Measurements from ENCODE around the gene CSN1S1. TPM values are rescaled to one million over a fixed set of nuclear protein-coding genes. Genes with fewer than 3 reads are reported as not detected.

Gene CSN1S1
- total RNA-seq, 1 experiment from 2014 or later: not detected

DNA sequence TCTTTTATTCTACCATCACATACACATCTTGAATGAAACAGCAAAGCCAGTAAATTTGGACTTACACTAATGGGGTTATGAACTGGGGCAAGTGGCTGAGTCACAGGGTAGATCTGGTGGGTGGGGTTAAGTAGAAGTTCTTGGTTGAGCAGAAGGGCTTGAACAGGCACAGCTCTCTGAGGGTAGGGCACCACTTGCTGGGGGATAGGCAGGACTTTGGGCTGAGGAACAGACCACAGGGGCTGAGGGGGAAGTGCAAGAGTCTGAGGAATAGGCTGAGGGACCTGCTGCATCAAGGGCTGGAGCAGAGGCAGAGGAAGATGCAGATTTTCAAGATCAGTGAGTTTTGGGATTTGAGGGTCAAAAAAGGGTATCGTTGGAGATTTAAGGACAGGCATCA is 26.3 kb downstream of the CSN1S1 start:
- no peak overlapping the region for H3K4me3 Mint-ChIP-seq (ENCODE audit: unreplicated experiment)
- no peaks in the 10 kb centered on the region for H3K4me1 Mint-ChIP-seq (ENCODE audit: low read depth, unreplicated experiment)
- no peak for DNase-seq
- intact Hi-C loops (cut with micrococcal nuclease; ENCODE audit: unreplicated experiment): no loop called here
- ChIA-PET POLR2A (no interaction called here), CTCF (no interaction called here)
- TF ChIP-seq, protein P1, sequence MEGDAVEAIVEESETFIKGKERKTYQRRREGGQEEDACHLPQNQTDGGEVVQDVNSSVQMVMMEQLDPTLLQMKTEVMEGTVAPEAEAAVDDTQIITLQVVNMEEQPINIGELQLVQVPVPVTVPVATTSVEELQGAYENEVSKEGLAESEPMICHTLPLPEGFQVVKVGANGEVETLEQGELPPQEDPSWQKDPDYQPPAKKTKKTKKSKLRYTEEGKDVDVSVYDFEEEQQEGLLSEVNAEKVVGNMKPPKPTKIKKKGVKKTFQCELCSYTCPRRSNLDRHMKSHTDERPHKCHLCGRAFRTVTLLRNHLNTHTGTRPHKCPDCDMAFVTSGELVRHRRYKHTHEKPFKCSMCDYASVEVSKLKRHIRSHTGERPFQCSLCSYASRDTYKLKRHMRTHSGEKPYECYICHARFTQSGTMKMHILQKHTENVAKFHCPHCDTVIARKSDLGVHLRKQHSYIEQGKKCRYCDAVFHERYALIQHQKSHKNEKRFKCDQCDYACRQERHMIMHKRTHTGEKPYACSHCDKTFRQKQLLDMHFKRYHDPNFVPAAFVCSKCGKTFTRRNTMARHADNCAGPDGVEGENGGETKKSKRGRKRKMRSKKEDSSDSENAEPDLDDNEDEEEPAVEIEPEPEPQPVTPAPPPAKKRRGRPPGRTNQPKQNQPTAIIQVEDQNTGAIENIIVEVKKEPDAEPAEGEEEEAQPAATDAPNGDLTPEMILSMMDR (IDR thresholded peaks at IDR 0.05; ENCODE audit: insufficient read depth in 1 of 2, low read depth in 1 of 2, low read length in 1 of 2, severe bottlenecking in 1 of 2, unreplicated experiment in 1 of 2): no peak
- no peaks in the 10 kb centered on the region for H3K4me1 ChIP-seq
- no peak overlapping the region for H3K27ac Mint-ChIP-seq (ENCODE audit: unreplicated experiment)
- H3K36me3 Mint-ChIP-seq (ENCODE audit: insufficient read depth, unreplicated experiment): no peaks in the 10 kb centered on the region
- H3K9me3 Mint-ChIP-seq (ENCODE audit: unreplicated experiment): no peaks in the 10 kb centered on the region
- H3K9me3 ChIP-seq: no peaks in the 10 kb centered on the region
- H3K27me3 ChIP-seq (replicated peaks; ENCODE audit: control insufficient read depth, insufficient read depth, low read length): no peaks in the 10 kb centered on the region
- no peaks in the 10 kb centered on the region for H3K36me3 ChIP-seq (ENCODE audit: control insufficient read depth, insufficient read depth, low read length)
- no peaks in the 10 kb centered on the region for H3K27me3 Mint-ChIP-seq (ENCODE audit: insufficient read depth, unreplicated experiment)
- no TSS peak for BruUV-seq (replicated peaks)
- H3K4me3 ChIP-seq (ENCODE audit: low read depth, low read length): no peak overlapping the region

DNA sequence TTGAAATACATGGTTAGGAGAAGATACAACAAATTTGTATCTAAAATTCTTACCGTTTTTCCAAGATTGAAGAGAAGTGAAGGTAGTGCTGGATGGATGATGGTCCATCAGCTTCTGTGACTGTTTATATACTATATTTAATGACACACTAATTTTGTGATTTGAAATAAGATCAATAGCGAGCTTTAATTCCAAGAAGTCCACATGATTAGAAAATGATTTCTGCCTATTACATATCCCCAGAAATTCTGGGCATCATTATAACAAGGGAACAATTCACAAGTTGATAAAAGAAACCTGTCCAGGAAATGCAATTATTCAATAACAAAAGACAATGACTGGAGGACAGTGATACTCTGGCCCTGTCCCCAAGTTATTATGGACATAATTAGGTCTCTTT is 34.8 kb downstream of the CSN1S1 start, which contains the start of gene CSN2:
Gene CSN2 (minus strand): TSS at position 101 of the 400 bp plus-strand sequence. CDS start 4,733 bp downstream, outside the sequence.
- Mint-ChIP-seq H3K4me3 (ENCODE audit: unreplicated experiment) (no peak within 1 kb of the TSS), H3K4me1 (ENCODE audit: low read depth, unreplicated experiment) (no peaks in the 10 kb centered on the region), H3K36me3 (ENCODE audit: insufficient read depth, unreplicated experiment) (no peaks in the 10 kb centered on the region), H3K27me3 (ENCODE audit: insufficient read depth, unreplicated experiment) (no peaks in the 10 kb centered on the region), H3K9me3 (ENCODE audit: unreplicated experiment) (peaks cover 20% of the 10 kb centered on the region), H3K27ac (ENCODE audit: unreplicated experiment) (no peak within 1 kb of the TSS)
- DNase-seq: no peak
- ChIA-PET POLR2A (no interaction called here), CTCF (no interaction called here)
- no peaks in the 10 kb centered on the region for H3K36me3 ChIP-seq (ENCODE audit: control insufficient read depth, insufficient read depth, low read length)
- intact Hi-C loops (cut with micrococcal nuclease; ENCODE audit: unreplicated experiment): no loop called here
- TF ChIP-seq, protein P1 (IDR thresholded peaks at IDR 0.05; ENCODE audit: insufficient read depth in 1 of 2, low read depth in 1 of 2, low read length in 1 of 2, severe bottlenecking in 1 of 2, unreplicated experiment in 1 of 2): no peak
- no peaks in the 10 kb centered on the region for H3K9me3 ChIP-seq
- H3K4me1 ChIP-seq: no peaks in the 10 kb centered on the region
- no peak within 1 kb of the TSS for H3K4me3 ChIP-seq (ENCODE audit: low read depth, low read length)
- H3K27me3 ChIP-seq (replicated peaks; ENCODE audit: control insufficient read depth, insufficient read depth, low read length): no peaks in the 10 kb centered on the region
- no TSS peak for BruUV-seq (replicated peaks)

DNA sequence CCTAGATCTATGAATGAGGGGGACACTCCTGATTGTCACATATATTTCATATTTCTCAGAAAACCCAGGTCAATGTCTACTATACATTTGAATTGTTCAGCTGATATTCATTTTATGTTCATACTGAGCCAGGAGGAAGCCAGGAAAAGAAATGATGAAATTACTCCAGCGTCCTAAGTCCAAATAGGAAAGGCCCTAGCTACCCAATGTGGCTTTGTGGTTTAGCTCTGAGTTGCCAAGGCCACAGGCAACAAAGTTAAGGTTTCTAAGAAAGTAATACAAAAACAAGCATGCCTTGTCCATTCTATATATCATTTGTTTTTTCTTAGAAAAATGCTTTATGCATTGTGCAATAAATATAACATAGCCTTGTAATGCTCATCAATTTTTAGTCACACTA is 39.2 kb downstream of the CSN1S1 start:
- TF ChIP-seq, protein P1 (IDR thresholded peaks at IDR 0.05; ENCODE audit: insufficient read depth in 1 of 2, low read depth in 1 of 2, low read length in 1 of 2, severe bottlenecking in 1 of 2, unreplicated experiment in 1 of 2): no peak
- H3K27me3 Mint-ChIP-seq (ENCODE audit: insufficient read depth, unreplicated experiment): no peaks in the 10 kb centered on the region
- H3K4me1 ChIP-seq: no peaks in the 10 kb centered on the region
- no peak overlapping the region for H3K4me3 Mint-ChIP-seq (ENCODE audit: unreplicated experiment)
- H3K36me3 ChIP-seq (ENCODE audit: control insufficient read depth, insufficient read depth, low read length): no peaks in the 10 kb centered on the region
- H3K4me3 ChIP-seq (ENCODE audit: low read depth, low read length): no peak overlapping the region
- no peaks in the 10 kb centered on the region for H3K27me3 ChIP-seq (replicated peaks; ENCODE audit: control insufficient read depth, insufficient read depth, low read length)
- peaks cover 11% of the 10 kb centered on the region for H3K9me3 Mint-ChIP-seq (ENCODE audit: unreplicated experiment)
- H3K4me1 Mint-ChIP-seq (ENCODE audit: low read depth, unreplicated experiment): no peaks in the 10 kb centered on the region
- intact Hi-C loops (cut with micrococcal nuclease; ENCODE audit: unreplicated experiment): no loop called here
- H3K27ac Mint-ChIP-seq (ENCODE audit: unreplicated experiment): no peak overlapping the region
- BruUV-seq (replicated peaks): no TSS peak
- DNase-seq: no peak
- no peaks in the 10 kb centered on the region for H3K9me3 ChIP-seq
- POLR2A ChIA-PET: no interaction called here
- CTCF ChIA-PET: no interaction called here
- no peaks in the 10 kb centered on the region for H3K36me3 Mint-ChIP-seq (ENCODE audit: insufficient read depth, unreplicated experiment)
